Ishikawa (cell line): Measurements from ENCODE around the gene DLEU7.

Experiments used
- CEBPB ChIP-seq: IDR thresholded peaks from 2 replicates; pipeline ENCODE4 v1.6.1; 2012
- EGR1 ChIP-seq: IDR thresholded peaks from 2 replicates; pipeline ENCODE4 v1.6.1; 2012
- EP300 ChIP-seq: IDR thresholded peaks from 2 replicates; pipeline ENCODE4 v1.6.1; 2012; ENCODE audit warnings: borderline replicate concordance
- FOXM1 ChIP-seq: IDR thresholded peaks from 2 replicates; pipeline ENCODE4 v1.6.1; 2012; ENCODE audit warnings: low read depth, borderline replicate concordance
- MAX ChIP-seq: IDR thresholded peaks from 2 replicates; pipeline ENCODE4 v1.6.1; 2012
- RAD21 ChIP-seq: IDR thresholded peaks from 2 replicates; pipeline ENCODE4 v1.6.1; 2012; ENCODE audit warnings: low read depth
- REST ChIP-seq: IDR thresholded peaks from 2 replicates; pipeline ENCODE4 v1.6.1; 2012; ENCODE audit warnings: low read depth, mild to moderate bottlenecking
- TAF1 ChIP-seq: IDR thresholded peaks from 2 replicates; pipeline ENCODE4 v1.6.1; 2012; ENCODE audit warnings: low read depth, mild to moderate bottlenecking
- TCF12 ChIP-seq: IDR thresholded peaks from 2 replicates; pipeline ENCODE4 v1.6.1; 2012; ENCODE audit warnings: low read depth
- TEAD4 ChIP-seq: IDR thresholded peaks from 2 replicates; pipeline ENCODE4 v1.6.1; 2012
- USF1 ChIP-seq: IDR thresholded peaks from 2 replicates; pipeline ENCODE4 v1.6.1; 2012
- ZBTB7A ChIP-seq: IDR thresholded peaks from 2 replicates; pipeline ENCODE4 v1.6.1; 2012; ENCODE audit warnings: low read depth

GRCh38 chr13:50794226-50794625, 49.3 kb downstream of the DLEU7 start:
- no peak for TF ChIP-seq EP300
- TF ChIP-seq FOXM1 = no peak
- TF ChIP-seq MAX = no peak
- no peak for TF ChIP-seq CEBPB
- no peak for TF ChIP-seq TCF12
- TF ChIP-seq TEAD4 = no peak
- TF ChIP-seq REST = no peak
- no peak for TF ChIP-seq RAD21
- TF ChIP-seq TAF1 = no peak
- TF ChIP-seq ZBTB7A = no peak
- TF ChIP-seq USF1 = no peak
- TF ChIP-seq EGR1 = no peak
